Measurements from ENCODE around the gene FERMT2. TPM values are rescaled to one million over a fixed set of nuclear protein-coding genes. Genes with fewer than 3 reads are reported as not detected.

Gene FERMT2
- total RNA-seq, 1 experiment from 2014 or later: 38.6 TPM

GRCh38 chr14:52836063-52836462, 114.8 kb downstream of the FERMT2 start:
- POLR2A ChIA-PET (ENCODE audit: unreplicated experiment): no interaction called here
- intact Hi-C loops (cut with micrococcal nuclease): loop anchor here (5.0 kb wide), 1 partner anchor 671 kb away; no protein-coding TSS in a partner anchor

DNA sequence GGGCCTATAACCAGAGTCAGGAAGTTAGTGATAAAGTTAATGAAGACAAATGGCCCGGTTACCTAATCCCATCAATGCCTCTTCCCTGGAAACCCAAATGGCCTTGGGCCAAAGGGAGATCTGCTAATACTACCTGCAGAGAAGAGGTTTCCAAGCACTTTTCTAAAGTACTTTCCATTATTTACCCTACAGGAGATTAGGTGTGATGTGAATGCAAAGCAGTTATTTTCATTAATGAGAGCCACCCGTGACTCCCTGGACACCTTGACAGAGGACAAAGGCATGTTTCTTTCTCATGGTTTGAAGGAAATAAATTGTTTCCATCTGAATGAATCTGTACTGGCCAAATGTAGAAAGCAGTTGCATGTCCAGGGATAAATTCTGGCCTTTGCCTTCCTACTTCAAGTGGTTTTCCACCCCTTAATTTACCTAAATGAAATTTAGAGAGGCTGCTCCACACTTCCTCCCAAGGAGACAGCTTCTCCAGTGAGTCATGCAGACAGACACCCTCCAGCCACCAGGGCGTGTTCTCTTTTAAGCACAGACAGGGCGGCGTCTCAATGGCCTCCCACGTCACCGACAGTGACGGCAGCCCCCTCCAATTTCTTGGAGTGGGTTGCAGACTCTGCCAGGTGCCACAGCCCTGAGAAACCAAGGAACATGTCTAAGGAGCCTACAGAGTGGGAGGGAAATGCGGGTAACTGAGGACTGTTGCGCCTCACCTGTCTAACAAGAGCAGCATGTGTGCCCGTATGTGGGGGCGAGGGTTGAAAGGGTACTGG, 115.5 kb downstream of the FERMT2 start:
- POLR2A ChIA-PET (ENCODE audit: unreplicated experiment): no interaction called here
- peaks cover 24% of the 10 kb centered on the region for H3K4me1 ChIP-seq (ENCODE audit: insufficient read depth, low read length)
- intact Hi-C loops (cut with micrococcal nuclease): loop anchor here (5.0 kb wide), 1 partner anchor 672 kb away; no protein-coding TSS in a partner anchor
- DNase-seq (peak; percentile 67), ATAC-seq (peak; percentile 93)
- H2AFZ ChIP-seq (ENCODE audit: low read length): peak overlapping the region; percentile 81
- TF ChIP-seq EZH2 (IDR thresholded peaks at IDR 0.05; ENCODE audit: low read length, unreplicated experiment): no peak
- H3K36me3 ChIP-seq (ENCODE audit: low read depth, low read length): no peaks in the 10 kb centered on the region
- H3K9ac ChIP-seq (ENCODE audit: low read length): no peak overlapping the region
- no TSS peak for BruUV-seq (replicated peaks)
- CTCF ChIA-PET: interaction anchor here (0.7 kb wide), 1 partner anchor 12 kb away, joined by 5 read pairs; no protein-coding TSS in a partner anchor
- H3K27ac ChIP-seq (ENCODE audit: low read length): peak overlapping the region; percentile 33
- H3K9me2 ChIP-seq (replicated peaks; ENCODE audit: low read length): no peaks in the 10 kb centered on the region
- H3K27me3 ChIP-seq (ENCODE audit: low read length): no peaks in the 10 kb centered on the region
- no peaks in the 10 kb centered on the region for H3F3A ChIP-seq (ENCODE audit: low read length, unreplicated experiment)
- H3K79me2 ChIP-seq (ENCODE audit: low read length): no peaks in the 10 kb centered on the region
- H3K4me3 ChIP-seq (ENCODE audit: low read length): no peak overlapping the region
- H3K4me2 ChIP-seq (ENCODE audit: low read length): peak overlapping the region; percentile 64
- no peaks in the 10 kb centered on the region for H3K9me3 ChIP-seq (ENCODE audit: low read length)
- no peaks in the 10 kb centered on the region for H4K20me1 ChIP-seq (ENCODE audit: low read length)

More at GRCh38 chr14:52836063-52836462, 114.8 kb downstream of the FERMT2 start:
- H3K4me2 ChIP-seq (ENCODE audit: low read length): no peak overlapping the region
- no peak for DNase-seq
- H3K9me2 ChIP-seq (replicated peaks; ENCODE audit: low read length): no peaks in the 10 kb centered on the region
- H3K4me1 ChIP-seq (ENCODE audit: insufficient read depth, low read length): peaks cover 30% of the 10 kb centered on the region
- H3K27ac ChIP-seq (ENCODE audit: low read length): no peak overlapping the region
- no peak overlapping the region for H2AFZ ChIP-seq (ENCODE audit: low read length)
- ATAC-seq: no peak
- H3K9me3 ChIP-seq (ENCODE audit: low read length): no peaks in the 10 kb centered on the region
- H3K4me3 ChIP-seq (ENCODE audit: low read length): no peak overlapping the region
- H3K9ac ChIP-seq (ENCODE audit: low read length): no peak overlapping the region
- H3K27me3 ChIP-seq (ENCODE audit: low read length): no peaks in the 10 kb centered on the region
- no peaks in the 10 kb centered on the region for H4K20me1 ChIP-seq (ENCODE audit: low read length)
- BruUV-seq (replicated peaks): no TSS peak
- H3K36me3 ChIP-seq (ENCODE audit: low read depth, low read length): no peaks in the 10 kb centered on the region
- CTCF ChIA-PET: no interaction called here
- H3F3A ChIP-seq (ENCODE audit: low read length, unreplicated experiment): no peaks in the 10 kb centered on the region
- TF ChIP-seq, protein P1, sequence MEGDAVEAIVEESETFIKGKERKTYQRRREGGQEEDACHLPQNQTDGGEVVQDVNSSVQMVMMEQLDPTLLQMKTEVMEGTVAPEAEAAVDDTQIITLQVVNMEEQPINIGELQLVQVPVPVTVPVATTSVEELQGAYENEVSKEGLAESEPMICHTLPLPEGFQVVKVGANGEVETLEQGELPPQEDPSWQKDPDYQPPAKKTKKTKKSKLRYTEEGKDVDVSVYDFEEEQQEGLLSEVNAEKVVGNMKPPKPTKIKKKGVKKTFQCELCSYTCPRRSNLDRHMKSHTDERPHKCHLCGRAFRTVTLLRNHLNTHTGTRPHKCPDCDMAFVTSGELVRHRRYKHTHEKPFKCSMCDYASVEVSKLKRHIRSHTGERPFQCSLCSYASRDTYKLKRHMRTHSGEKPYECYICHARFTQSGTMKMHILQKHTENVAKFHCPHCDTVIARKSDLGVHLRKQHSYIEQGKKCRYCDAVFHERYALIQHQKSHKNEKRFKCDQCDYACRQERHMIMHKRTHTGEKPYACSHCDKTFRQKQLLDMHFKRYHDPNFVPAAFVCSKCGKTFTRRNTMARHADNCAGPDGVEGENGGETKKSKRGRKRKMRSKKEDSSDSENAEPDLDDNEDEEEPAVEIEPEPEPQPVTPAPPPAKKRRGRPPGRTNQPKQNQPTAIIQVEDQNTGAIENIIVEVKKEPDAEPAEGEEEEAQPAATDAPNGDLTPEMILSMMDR (conservative IDR thresholded peaks at IDR 0.05; ENCODE audit: low read depth, low read length): no peak
- no peak for TF ChIP-seq EZH2phosphoT487 (IDR thresholded peaks at IDR 0.05; ENCODE audit: borderline replicate concordance, low read length)
- no peak for TF ChIP-seq EZH2 (IDR thresholded peaks at IDR 0.05; ENCODE audit: low read length, unreplicated experiment)
- no peaks in the 10 kb centered on the region for H3K79me2 ChIP-seq (ENCODE audit: low read length)

DNA sequence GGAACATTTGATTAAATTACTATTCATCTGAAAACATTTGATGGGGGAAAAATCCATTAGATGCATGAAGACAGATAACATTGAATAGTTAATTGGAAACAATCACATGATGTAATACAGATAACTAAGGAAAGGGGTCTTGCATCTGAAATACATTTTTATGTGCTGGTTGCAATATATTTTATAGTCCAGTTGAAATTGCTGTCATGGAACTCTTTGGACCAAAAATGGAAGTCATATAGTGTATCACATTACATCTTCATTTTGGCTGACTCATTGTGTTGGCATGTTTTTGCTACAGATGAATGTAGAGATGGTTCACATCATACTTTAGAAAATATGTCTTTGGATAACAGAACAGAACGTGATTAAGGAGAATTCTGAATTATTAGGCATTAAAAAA, 116.4 kb downstream of the FERMT2 start:
- no peaks in the 10 kb centered on the region for H3K9me2 ChIP-seq (replicated peaks; ENCODE audit: low read length)
- no peaks in the 10 kb centered on the region for H3F3A ChIP-seq (ENCODE audit: low read length, unreplicated experiment)
- H3K79me2 ChIP-seq (ENCODE audit: low read length): no peaks in the 10 kb centered on the region
- peak overlapping the region; percentile 64 for H3K4me2 ChIP-seq (ENCODE audit: low read length)
- intact Hi-C loops (cut with micrococcal nuclease): no loop called here
- no peak for TF ChIP-seq EZH2 (IDR thresholded peaks at IDR 0.05; ENCODE audit: low read length, unreplicated experiment)
- TF ChIP-seq EZH2phosphoT487 (IDR thresholded peaks at IDR 0.05; ENCODE audit: borderline replicate concordance, low read length): no peak
- TF ChIP-seq, protein P1 (conservative IDR thresholded peaks at IDR 0.05; ENCODE audit: low read depth, low read length): no peak
- no peak overlapping the region for H3K9ac ChIP-seq (ENCODE audit: low read length)
- H4K20me1 ChIP-seq (ENCODE audit: low read length): no peaks in the 10 kb centered on the region
- CTCF ChIA-PET: interaction anchor here (0.6 kb wide), 1 partner anchor 354 kb away, joined by 5 read pairs; no protein-coding TSS in a partner anchor
- no peak overlapping the region for H3K4me3 ChIP-seq (ENCODE audit: low read length)
- H3K4me1 ChIP-seq (ENCODE audit: insufficient read depth, low read length): peaks cover 24% of the 10 kb centered on the region
- H3K36me3 ChIP-seq (ENCODE audit: low read depth, low read length): no peaks in the 10 kb centered on the region
- no peak overlapping the region for H2AFZ ChIP-seq (ENCODE audit: low read length)
- ATAC-seq: peak; percentile 82
- no peaks in the 10 kb centered on the region for H3K9me3 ChIP-seq (ENCODE audit: low read length)
- POLR2A ChIA-PET (ENCODE audit: unreplicated experiment): interaction anchor here (0.7 kb wide), 1 partner anchor 33 kb away, joined by 5 read pairs; no protein-coding TSS in a partner anchor
- no peaks in the 10 kb centered on the region for H3K27me3 ChIP-seq (ENCODE audit: low read length)
- H3K27ac ChIP-seq (ENCODE audit: low read length): peak overlapping the region; percentile 33; the same call in 1 of the 2 replicates
- peak; percentile 92 for DNase-seq
- no TSS peak for BruUV-seq (replicated peaks)
